ENCODE results near the gene NRDE2. TPM values are rescaled to one million over a fixed set of nuclear protein-coding genes. Genes with fewer than 3 reads are reported as not detected.

NRDE2 gene
- total RNA-seq, 4 donors from 2014 or later = 7.5 to 18.3 (median 10.2) TPM

- WGBS, 2 donors = 36 to 39% methylated on average over 2 of the region's 2 CpGs
- intact Hi-C loops (cut with DNase I; ENCODE audit: low total_unique reads) = no loop called here
- TF ChIP-seq POLR2A (IDR thresholded peaks at IDR 0.05) = no peak
- TF ChIP-seq, protein P1, sequence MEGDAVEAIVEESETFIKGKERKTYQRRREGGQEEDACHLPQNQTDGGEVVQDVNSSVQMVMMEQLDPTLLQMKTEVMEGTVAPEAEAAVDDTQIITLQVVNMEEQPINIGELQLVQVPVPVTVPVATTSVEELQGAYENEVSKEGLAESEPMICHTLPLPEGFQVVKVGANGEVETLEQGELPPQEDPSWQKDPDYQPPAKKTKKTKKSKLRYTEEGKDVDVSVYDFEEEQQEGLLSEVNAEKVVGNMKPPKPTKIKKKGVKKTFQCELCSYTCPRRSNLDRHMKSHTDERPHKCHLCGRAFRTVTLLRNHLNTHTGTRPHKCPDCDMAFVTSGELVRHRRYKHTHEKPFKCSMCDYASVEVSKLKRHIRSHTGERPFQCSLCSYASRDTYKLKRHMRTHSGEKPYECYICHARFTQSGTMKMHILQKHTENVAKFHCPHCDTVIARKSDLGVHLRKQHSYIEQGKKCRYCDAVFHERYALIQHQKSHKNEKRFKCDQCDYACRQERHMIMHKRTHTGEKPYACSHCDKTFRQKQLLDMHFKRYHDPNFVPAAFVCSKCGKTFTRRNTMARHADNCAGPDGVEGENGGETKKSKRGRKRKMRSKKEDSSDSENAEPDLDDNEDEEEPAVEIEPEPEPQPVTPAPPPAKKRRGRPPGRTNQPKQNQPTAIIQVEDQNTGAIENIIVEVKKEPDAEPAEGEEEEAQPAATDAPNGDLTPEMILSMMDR (IDR thresholded peaks at IDR 0.05) = no peak
- H3K4me3 ChIP-seq (ENCODE audit: low read depth, poor library complexity, severe bottlenecking) = no peak overlapping the region
- DNase-seq (ENCODE audit: low spot score in 2 of 2) = no peak
These were observed 5.2 kb upstream of the NRDE2 start for GRCh38 chr14:90336985-90337384.

GRCh38 chr14:90336401-90336800 lies 4.7 kb upstream of the NRDE2 start:
- TF ChIP-seq POLR2A (IDR thresholded peaks at IDR 0.05) = no peak
- TF ChIP-seq, protein P1 (IDR thresholded peaks at IDR 0.05) = no peak
- no peak for DNase-seq (ENCODE audit: low spot score in 2 of 2)
- WGBS, 2 donors = 81 to 89% methylated on average over 3 of the region's 3 CpGs
- intact Hi-C loops (cut with DNase I; ENCODE audit: low total_unique reads) = no loop called here
- no peak overlapping the region for H3K4me3 ChIP-seq (ENCODE audit: low read depth, poor library complexity, severe bottlenecking)

- 37 to 45% methylated on average over 6 of the region's 6 CpGs for WGBS, 2 donors
- TF ChIP-seq, protein P1 (IDR thresholded peaks at IDR 0.05) = no peak
- TF ChIP-seq POLR2A (IDR thresholded peaks at IDR 0.05) = no peak
- DNase-seq (ENCODE audit: low spot score in 2 of 2) = no peak
- no peak overlapping the region for H3K4me3 ChIP-seq (ENCODE audit: low read depth, poor library complexity, severe bottlenecking)
- intact Hi-C loops (cut with DNase I; ENCODE audit: low total_unique reads) = loop anchor here (5.0 kb wide), 1 partner anchor 1170 kb away; no protein-coding TSS in a partner anchor
These were observed 487 bp upstream of the NRDE2 start for GRCh38 chr14:90332271-90332584.

DNA sequence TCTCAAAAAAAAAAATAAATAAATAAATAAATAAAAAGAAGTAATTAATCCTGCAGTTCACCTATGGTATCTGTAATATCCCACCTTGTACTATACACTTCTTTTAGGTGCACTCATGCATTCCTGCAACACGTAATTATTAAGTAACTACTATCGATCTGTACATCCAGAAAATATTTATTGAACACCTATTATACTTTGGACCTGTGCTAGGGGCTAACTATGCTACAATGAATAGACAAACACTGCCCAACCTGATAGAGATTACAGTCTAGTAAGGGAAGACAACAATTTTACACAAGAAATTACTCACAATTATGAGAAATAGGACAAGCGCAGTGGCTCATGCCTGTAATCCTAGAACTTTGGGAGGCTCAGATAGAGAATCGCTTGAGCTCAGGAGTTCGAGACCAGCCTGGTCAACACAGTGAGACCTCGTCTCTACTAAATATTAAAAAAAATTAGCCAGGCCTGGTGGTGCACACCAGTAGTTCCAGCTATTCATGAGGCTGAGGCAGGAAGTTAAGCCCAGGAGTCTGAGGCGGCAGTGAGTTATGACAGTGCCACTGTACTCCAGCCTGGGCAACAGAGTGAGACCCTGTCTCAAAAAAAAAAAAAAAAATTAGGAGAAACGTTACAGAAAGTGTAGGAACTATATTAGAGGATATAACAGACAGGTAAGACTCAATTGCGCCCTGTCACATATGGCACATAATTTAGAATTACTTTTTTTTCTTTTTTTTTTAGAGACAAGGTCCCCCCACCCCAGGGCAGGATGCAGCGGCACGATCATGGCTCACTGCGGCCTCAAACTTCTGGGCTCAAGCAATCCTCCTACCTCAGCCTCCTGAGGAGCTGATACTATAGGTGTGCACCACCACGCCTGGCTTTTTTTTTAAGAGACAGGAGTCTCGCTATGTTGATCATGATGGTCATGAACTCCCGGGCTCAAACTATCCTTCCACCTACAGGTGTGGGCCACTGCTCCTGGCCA lies 1.2 kb downstream of the NRDE2 start:
- TF ChIP-seq, protein P1 (IDR thresholded peaks at IDR 0.05) = no peak
- TF ChIP-seq POLR2A (IDR thresholded peaks at IDR 0.05) = no peak
- intact Hi-C loops (cut with DNase I; ENCODE audit: low total_unique reads) = loop anchor here (5.0 kb wide), 1 partner anchor 1172 kb away; no protein-coding TSS in a partner anchor
- 92 to 93% methylated on average over 15 of the region's 15 CpGs for WGBS, 2 donors
- no peak overlapping the region for H3K4me3 ChIP-seq (ENCODE audit: low read depth, poor library complexity, severe bottlenecking)
- no peak for DNase-seq (ENCODE audit: low spot score in 2 of 2)

- WGBS, 2 donors = 82 to 87% methylated on average over 4 of the region's 4 CpGs
- intact Hi-C loops (cut with DNase I; ENCODE audit: low total_unique reads) = no loop called here
- no peak for TF ChIP-seq POLR2A (IDR thresholded peaks at IDR 0.05)
- TF ChIP-seq, protein P1 (IDR thresholded peaks at IDR 0.05) = no peak
- no peak overlapping the region for H3K4me3 ChIP-seq (ENCODE audit: low read depth, poor library complexity, severe bottlenecking)
- no peak for DNase-seq (ENCODE audit: low spot score in 2 of 2)
These were observed 9.8 kb downstream of the NRDE2 start for GRCh38 chr14:90321891-90322290.
